ENCODE data around the gene RAB24.
"Not testable (repeated sequence)": the region's sequence is repeated elsewhere in the genome, so short reads cannot be mapped to it uniquely, and the experiment has no call there.

Gene RAB24

GRCh38 chr5:177303121-177303924, at the start of gene RAB24, which contains the start of gene PRELID1:
Gene RAB24 (minus strand): TSS chr5:177303719. CDS start chr5:177303288, 431 bp downstream.
Gene PRELID1 (plus strand): TSS chr5:177303799. CDS start chr5:177303986, 187 bp downstream.
- peak within 1 kb of the TSS; percentile 95 for H3K4me3 ChIP-seq (ENCODE audit: low read depth, low read length)

GRCh38 chr5:177353093-177353492, 49.6 kb upstream of the RAB24 start:
- no peak overlapping the region for H3K4me3 ChIP-seq (ENCODE audit: low read depth, low read length)

GRCh38 chr5:177351392-177352329, 48.1 kb upstream of the RAB24 start, which contains the start of gene LMAN2:
Gene LMAN2 (minus strand): TSS chr5:177351668. CDS start chr5:177351647, 21 bp downstream.
- peak within 1 kb of the TSS; percentile 99 for H3K4me3 ChIP-seq (ENCODE audit: low read depth, low read length)

GRCh38 chr5:177350776-177351391, 47.4 kb upstream of the RAB24 start:
- peak overlapping the region; percentile 99 for H3K4me3 ChIP-seq (ENCODE audit: low read depth, low read length)

GRCh38 chr5:177349762-177350161, 46.2 kb upstream of the RAB24 start:
- H3K4me3 ChIP-seq (ENCODE audit: low read depth, low read length) = no peak overlapping the region

GRCh38 chr5:177349362-177349647, 45.8 kb upstream of the RAB24 start:
- no peak overlapping the region for H3K4me3 ChIP-seq (ENCODE audit: low read depth, low read length)

- no peak overlapping the region for H3K4me3 ChIP-seq (ENCODE audit: low read depth, low read length)
Measured at GRCh38 chr5:177347699-177348098, 44.2 kb upstream of the RAB24 start.

GRCh38 chr5:177346820-177347219, 43.3 kb upstream of the RAB24 start:
- no peak overlapping the region for H3K4me3 ChIP-seq (ENCODE audit: low read depth, low read length)

- no peak overlapping the region for H3K4me3 ChIP-seq (ENCODE audit: low read depth, low read length)
Measured at GRCh38 chr5:177344891-177345290, 41.4 kb upstream of the RAB24 start.

GRCh38 chr5:177343777-177344176, 40.3 kb upstream of the RAB24 start:
- no peak overlapping the region for H3K4me3 ChIP-seq (ENCODE audit: low read depth, low read length)

- not testable (repeated sequence) for H3K4me3 ChIP-seq (ENCODE audit: low read depth, low read length)
Measured at GRCh38 chr5:177343000-177343399, 39.5 kb upstream of the RAB24 start.

- no peak overlapping the region for H3K4me3 ChIP-seq (ENCODE audit: low read depth, low read length)
Measured at GRCh38 chr5:177339107-177339638, 35.7 kb upstream of the RAB24 start.

- H3K4me3 ChIP-seq (ENCODE audit: low read depth, low read length) = no peak overlapping the region
Measured at GRCh38 chr5:177338251-177339106, 35.0 kb upstream of the RAB24 start.

- no peak overlapping the region for H3K4me3 ChIP-seq (ENCODE audit: low read depth, low read length)
Measured at GRCh38 chr5:177336603-177337494, 33.3 kb upstream of the RAB24 start.

GRCh38 chr5:177336112-177336511, 32.6 kb upstream of the RAB24 start:
- no peak overlapping the region for H3K4me3 ChIP-seq (ENCODE audit: low read depth, low read length)

- H3K4me3 ChIP-seq (ENCODE audit: low read depth, low read length) = no peak overlapping the region
Measured at GRCh38 chr5:177335701-177336065, 32.2 kb upstream of the RAB24 start.

- H3K4me3 ChIP-seq (ENCODE audit: low read depth, low read length) = no peak overlapping the region
Measured at GRCh38 chr5:177334781-177335700, 31.5 kb upstream of the RAB24 start.

- H3K4me3 ChIP-seq (ENCODE audit: low read depth, low read length) = no peak overlapping the region
Measured at GRCh38 chr5:177334155-177334551, 30.6 kb upstream of the RAB24 start.
